Activated CD8-positive, alpha-beta T cell treated with anti-CD3 and anti-CD28 coated beads for 36 hours (primary cell): ENCODE results near the gene FBN1. TPM values are rescaled to one million over a fixed set of nuclear protein-coding genes. Genes with fewer than 3 reads are reported as not detected.

Source experiments
- ATAC-seq: fragments of 200-7000 bp; cut with Tn5 transposase; one replicate; pipeline ENCODE4 v1.10.0; 2021; ENCODE audit warnings: mild to moderate bottlenecking, moderate library complexity
- CTCF ChIA-PET: fragments of 350-600 bp; sonication (Branson Sonifier 250); formaldehyde crosslinking; loops from one replicate; lab custom pipeline; 2021; ENCODE audit warnings: antibody characterized with exemption; lab: Charles Lee
- POLR2A ChIA-PET: fragments of 350-600 bp; sonication (Branson Sonifier 250); formaldehyde crosslinking; loops from one replicate; lab custom pipeline; 2021; ENCODE audit warnings: antibody characterized with exemption; lab: Charles Lee
- DNase-seq: peaks from one replicate; pipeline ENCODE4 v3.0.0-alpha.2; 2020
- H3K27ac Mint-ChIP-seq: one replicate; pipeline ENCODE4 v1.8.0; 2021; ENCODE audit warnings: mild to moderate bottlenecking, mixed read lengths
- H3K27me3 Mint-ChIP-seq: one replicate; pipeline ENCODE4 v1.8.0; 2021; ENCODE audit warnings: mixed read lengths
- H3K36me3 Mint-ChIP-seq: one replicate; pipeline ENCODE4 v1.8.0; 2021; ENCODE audit warnings: low read depth, mixed read lengths
- H3K4me1 Mint-ChIP-seq: one replicate; pipeline ENCODE4 v1.8.0; 2021; ENCODE audit warnings: low read depth, mixed read lengths
- H3K4me3 Mint-ChIP-seq: one replicate; pipeline ENCODE4 v1.8.0; 2021; ENCODE audit warnings: mild to moderate bottlenecking, moderate library complexity, mixed read lengths
- H3K9me3 Mint-ChIP-seq: one replicate; pipeline ENCODE4 v1.8.0; 2021; ENCODE audit warnings: mixed read lengths
- intact Hi-C: fragments of 100-400 bp; cut with micrococcal nuclease; formaldehyde crosslinking; loops from one replicate; pipeline ENCODE4 v1.10.0; 2022
- total RNA-seq, 2 experiments: library from RNA; stranded (reverse); gene quantifications; one replicate each; pipeline ENCODE4 v1.2.3, GENCODE V29; 2021
- TF ChIP-seq, protein P1 (sequence below): fragments of 200-600 bp; IDR thresholded peaks from one replicate; pipeline ENCODE4 v1.8.0; 2022; ENCODE audit warnings: antibody characterized with exemption, mild to moderate bottlenecking

FBN1 gene
- total RNA-seq, 2 experiments from 2014 or later, result 0.38 to 0.49 TPM

GRCh38 chr15:48447058-48447457 lies 198.5 kb downstream of the FBN1 start:
- Mint-ChIP-seq H3K4me1 (no peaks in the 10 kb centered on the region), H3K27ac (no peak overlapping the region), H3K9me3 (no peaks in the 10 kb centered on the region), H3K27me3 (no peaks in the 10 kb centered on the region), H3K4me3 (no peak overlapping the region), H3K36me3 (no peaks in the 10 kb centered on the region)
- no peak for ATAC-seq
- CTCF ChIA-PET, result no interaction called here
- no peak for DNase-seq
- intact Hi-C loops, result no loop called here
- TF ChIP-seq, protein P1, sequence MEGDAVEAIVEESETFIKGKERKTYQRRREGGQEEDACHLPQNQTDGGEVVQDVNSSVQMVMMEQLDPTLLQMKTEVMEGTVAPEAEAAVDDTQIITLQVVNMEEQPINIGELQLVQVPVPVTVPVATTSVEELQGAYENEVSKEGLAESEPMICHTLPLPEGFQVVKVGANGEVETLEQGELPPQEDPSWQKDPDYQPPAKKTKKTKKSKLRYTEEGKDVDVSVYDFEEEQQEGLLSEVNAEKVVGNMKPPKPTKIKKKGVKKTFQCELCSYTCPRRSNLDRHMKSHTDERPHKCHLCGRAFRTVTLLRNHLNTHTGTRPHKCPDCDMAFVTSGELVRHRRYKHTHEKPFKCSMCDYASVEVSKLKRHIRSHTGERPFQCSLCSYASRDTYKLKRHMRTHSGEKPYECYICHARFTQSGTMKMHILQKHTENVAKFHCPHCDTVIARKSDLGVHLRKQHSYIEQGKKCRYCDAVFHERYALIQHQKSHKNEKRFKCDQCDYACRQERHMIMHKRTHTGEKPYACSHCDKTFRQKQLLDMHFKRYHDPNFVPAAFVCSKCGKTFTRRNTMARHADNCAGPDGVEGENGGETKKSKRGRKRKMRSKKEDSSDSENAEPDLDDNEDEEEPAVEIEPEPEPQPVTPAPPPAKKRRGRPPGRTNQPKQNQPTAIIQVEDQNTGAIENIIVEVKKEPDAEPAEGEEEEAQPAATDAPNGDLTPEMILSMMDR, result no peak
- POLR2A ChIA-PET, result interaction anchor here (0.6 kb wide), 1 partner anchor 295 kb away, joined by 3 read pairs; no protein-coding TSS in a partner anchor

DNA sequence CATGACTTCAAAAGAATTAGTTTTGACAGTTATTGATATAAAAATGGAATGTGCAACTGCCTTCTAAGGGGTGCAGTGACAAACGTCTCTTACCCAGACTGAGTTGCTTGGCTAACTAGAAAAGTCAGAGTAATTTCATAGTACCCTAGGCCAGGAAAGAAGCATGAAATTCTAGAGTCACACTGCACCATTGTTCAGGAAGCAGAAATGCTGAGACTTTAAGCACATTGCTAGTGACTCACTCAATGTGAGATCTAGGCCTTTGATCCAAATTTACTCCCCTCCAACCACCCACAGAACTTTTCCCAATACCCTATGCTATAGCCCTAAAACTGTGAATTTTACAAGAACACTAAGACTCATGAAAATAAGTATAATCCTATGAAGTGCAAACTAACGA lies 203.5 kb downstream of the FBN1 start:
- ATAC-seq (no peak), DNase-seq (no peak)
- CTCF ChIA-PET, result no interaction called here
- H3K4me1 Mint-ChIP-seq, result no peaks in the 10 kb centered on the region
- H3K9me3 Mint-ChIP-seq, result no peaks in the 10 kb centered on the region
- no peak overlapping the region for H3K4me3 Mint-ChIP-seq
- TF ChIP-seq, protein P1, result no peak
- POLR2A ChIA-PET, result no interaction called here
- H3K27me3 Mint-ChIP-seq, result no peaks in the 10 kb centered on the region
- intact Hi-C loops, result no loop called here
- no peak overlapping the region for H3K27ac Mint-ChIP-seq
- no peaks in the 10 kb centered on the region for H3K36me3 Mint-ChIP-seq

DNA sequence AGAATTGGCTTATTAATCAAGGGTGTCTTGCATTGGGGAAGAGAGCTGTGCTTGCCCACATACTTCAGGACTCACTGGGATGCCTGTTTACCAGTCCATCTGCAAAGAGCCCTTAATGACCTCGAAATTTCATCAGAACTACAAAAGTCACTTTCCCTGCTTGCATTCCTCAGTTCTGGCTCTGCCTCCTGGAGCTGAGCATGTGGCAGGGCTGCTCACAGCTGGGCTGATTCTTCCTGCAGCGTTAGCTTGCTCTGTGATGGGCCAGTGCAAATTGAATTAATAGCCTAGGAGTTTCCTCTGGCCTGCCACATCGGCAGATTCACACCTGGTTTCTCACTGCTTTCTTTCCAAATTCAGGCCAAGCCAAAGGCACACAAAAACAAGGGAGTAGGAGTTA lies 205.4 kb downstream of the FBN1 start:
- H3K9me3 Mint-ChIP-seq, result no peaks in the 10 kb centered on the region
- POLR2A ChIA-PET, result no interaction called here
- H3K27me3 Mint-ChIP-seq, result no peaks in the 10 kb centered on the region
- no peaks in the 10 kb centered on the region for H3K36me3 Mint-ChIP-seq
- H3K4me3 Mint-ChIP-seq, result no peak overlapping the region
- ATAC-seq (no peak), DNase-seq (no peak)
- intact Hi-C loops, result no loop called here
- H3K4me1 Mint-ChIP-seq, result no peaks in the 10 kb centered on the region
- TF ChIP-seq, protein P1, result no peak
- no peak overlapping the region for H3K27ac Mint-ChIP-seq
- CTCF ChIA-PET, result interaction anchor here (0.6 to 1.2 kb wide), 2 partner anchors 107 to 121 kb away, joined by 3 read pairs; no protein-coding TSS in a partner anchor

- TF ChIP-seq, protein P1, result no peak
- Mint-ChIP-seq H3K27me3 (no peaks in the 10 kb centered on the region), H3K36me3 (no peaks in the 10 kb centered on the region), H3K4me1 (no peaks in the 10 kb centered on the region), H3K27ac (no peak overlapping the region), H3K9me3 (no peaks in the 10 kb centered on the region), H3K4me3 (no peak overlapping the region)
- CTCF ChIA-PET, result no interaction called here
- ATAC-seq (no peak), DNase-seq (no peak)
- intact Hi-C loops, result no loop called here
- POLR2A ChIA-PET, result no interaction called here
Measured at GRCh38 chr15:48437178-48437577, 208.3 kb downstream of the FBN1 start.

DNA sequence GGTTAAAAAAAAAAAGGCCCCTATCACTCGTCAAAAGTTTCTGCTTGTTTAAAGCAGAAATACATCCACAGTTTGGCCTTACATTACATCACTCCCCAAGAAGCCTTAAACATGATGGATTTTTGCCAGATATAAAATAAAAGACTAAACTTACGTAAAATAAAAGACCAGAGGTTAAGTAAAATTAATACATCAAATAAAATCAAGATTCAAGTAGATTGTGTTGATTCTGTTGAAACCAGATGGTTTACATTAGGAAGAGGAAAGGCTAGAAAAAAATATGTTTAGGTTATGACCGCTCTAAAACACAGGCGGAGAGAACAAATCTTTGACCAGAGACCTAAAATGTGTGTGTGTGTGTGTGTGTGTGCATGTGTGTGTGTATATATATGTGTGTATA lies 210.2 kb downstream of the FBN1 start:
- Mint-ChIP-seq H3K27ac (no peak overlapping the region), H3K4me1 (no peaks in the 10 kb centered on the region), H3K4me3 (no peak overlapping the region), H3K9me3 (no peaks in the 10 kb centered on the region), H3K36me3 (no peaks in the 10 kb centered on the region), H3K27me3 (no peaks in the 10 kb centered on the region)
- ATAC-seq, result no peak
- ChIA-PET CTCF (no interaction called here), POLR2A (no interaction called here)
- TF ChIP-seq, protein P1, result no peak
- no peak for DNase-seq
- intact Hi-C loops, result no loop called here
